PC-9 (cell line): ENCODE results near the gene GALNT14.

ENCODE experiments used
- CTCF ChIP-seq: fragments of 200-600 bp; sonication (generic); conservative IDR thresholded peaks from 2 replicates; pipeline ENCODE4 v1.6.1; 2017; ENCODE audit warnings: mixed run types, antibody characterized with exemption, mild to moderate bottlenecking, moderate library complexity
- EZH2 ChIP-seq: fragments of 200-600 bp; sonication (generic); IDR thresholded peaks from 2 replicates; pipeline ENCODE4 v1.8.0; 2017; ENCODE audit warnings: antibody characterized with exemption, low read depth

- TF ChIP-seq CTCF, result no peak
- no peak for TF ChIP-seq EZH2
These were observed 201.3 kb downstream of the GALNT14 start for GRCh38 chr2:30936977-30937376.
